Neuronal stem cell (in vitro differentiated cells): Measurements from ENCODE around the gene FOXP1.

ENCODE experiments used
- DNase-seq: peaks from one replicate; pipeline ENCODE4 v3.0.0-alpha.2; 2013; ENCODE audit warnings: low spot score
- H2AFZ ChIP-seq: one replicate; pipeline ENCODE4 v1.6.1; 2013; ENCODE audit warnings: mild to moderate bottlenecking, low read length, inconsistent platforms
- H2AK5ac ChIP-seq: 2 replicates; pipeline ENCODE4 v1.6.1; 2013; ENCODE audit warnings: low read depth, mild to moderate bottlenecking, inconsistent platforms, low read length, moderate library complexity, mixed read lengths
- H2BK120ac ChIP-seq: 2 replicates; pipeline ENCODE4 v1.6.1; 2013; ENCODE audit warnings: low read depth, mild to moderate bottlenecking, inconsistent platforms, low read length, moderate library complexity, mixed read lengths
- H2BK12ac ChIP-seq: one replicate; pipeline ENCODE4 v1.6.1; 2013; ENCODE audit warnings: low read length, inconsistent platforms
- H2BK15ac ChIP-seq: 2 replicates; pipeline ENCODE4 v1.6.1; 2013; ENCODE audit warnings: mild to moderate bottlenecking, low read length, inconsistent platforms, mixed read lengths
- H2BK5ac ChIP-seq: one replicate; pipeline ENCODE4 v1.6.1; 2013; ENCODE audit warnings: inconsistent platforms, mild to moderate bottlenecking, low read length, moderate library complexity
- H3K14ac ChIP-seq: one replicate; pipeline ENCODE4 v1.6.1; 2013; ENCODE audit warnings: low read length, inconsistent platforms
- H3K18ac ChIP-seq: 2 replicates; pipeline ENCODE4 v1.6.1; 2013; ENCODE audit warnings: low read length, inconsistent platforms
- H3K23ac ChIP-seq: 2 replicates; pipeline ENCODE4 v1.6.1; 2013; ENCODE audit warnings: low read depth, mild to moderate bottlenecking, mixed read lengths, low read length, inconsistent platforms; ENCODE audit not compliant: poor library complexity
- H3K27ac ChIP-seq: replicated peaks from 3 replicates; pipeline ENCODE4 v1.5.1; 2013; ENCODE audit warnings: low read length, inconsistent platforms
- H3K27me3 ChIP-seq, 3 experiments: 2 replicates each; pipeline ENCODE4 v1.6.1; 2013; ENCODE audit warnings: low read length in 3 of 3, mild to moderate bottlenecking in 2 of 3, inconsistent platforms in 1 of 3, low read depth in 1 of 3, mixed read lengths in 1 of 3, moderate library complexity in 1 of 3; ENCODE audit not compliant: control insufficient read depth in 3 of 3, insufficient read depth in 3 of 3
- H3K36me3 ChIP-seq, 2 donors: replicated peaks in 1 of 2; 2 replicates each; pipeline ENCODE4 v1.6.1; 2013; ENCODE audit warnings: low read length in 2 of 2; ENCODE audit not compliant: control insufficient read depth in 2 of 2, insufficient read depth in 2 of 2
- H3K4ac ChIP-seq: 2 replicates; pipeline ENCODE4 v1.6.1; 2013; ENCODE audit warnings: inconsistent platforms, mild to moderate bottlenecking, low read length, moderate library complexity
- H3K4me1 ChIP-seq, 2 donors: 1 replicate in 1 of 2; 2 replicates in 1 of 2; pipeline ENCODE4 v1.6.1; 2013; ENCODE audit warnings: low read length in 2 of 2, low read depth in 1 of 2; ENCODE audit not compliant: control insufficient read depth in 2 of 2, insufficient read depth in 1 of 2
- H3K4me2 ChIP-seq: one replicate; pipeline ENCODE4 v1.6.1; 2013; ENCODE audit warnings: mild to moderate bottlenecking, low read length, inconsistent platforms; ENCODE audit not compliant: insufficient read depth, poor library complexity, severe bottlenecking
- H3K4me3 ChIP-seq, 2 donors: 2 replicates each; pipeline ENCODE4 v1.5.1; 2013; ENCODE audit warnings: low read length in 2 of 2, mild to moderate bottlenecking in 2 of 2, inconsistent platforms in 1 of 2, moderate library complexity in 1 of 2
- H3K79me1 ChIP-seq: one replicate; pipeline ENCODE4 v1.6.1; 2013; ENCODE audit warnings: low read depth, mild to moderate bottlenecking, inconsistent platforms, low read length, moderate library complexity
- H3K9ac ChIP-seq: one replicate; pipeline ENCODE4 v1.6.1; 2013; ENCODE audit warnings: mild to moderate bottlenecking, low read depth, low read length, inconsistent platforms; ENCODE audit not compliant: poor library complexity
- H3K9me3 ChIP-seq, 2 donors: replicated peaks in 1 of 2; 2 replicates each; pipeline versions ENCODE3 to v1.6.1; 2013; ENCODE audit warnings: low read length in 2 of 2, mild to moderate bottlenecking in 2 of 2, inconsistent platforms in 1 of 2, low read depth in 1 of 2, mixed read lengths in 1 of 2, moderate library complexity in 1 of 2; ENCODE audit not compliant: control insufficient read depth in 2 of 2, insufficient read depth in 1 of 2
- H4K8ac ChIP-seq: one replicate; pipeline ENCODE4 v1.6.1; 2013; ENCODE audit warnings: low read depth, mild to moderate bottlenecking, inconsistent platforms, low read length, moderate library complexity
- H4K91ac ChIP-seq: one replicate; pipeline ENCODE4 v1.6.1; 2013; ENCODE audit warnings: low read length, low read depth, mild to moderate bottlenecking, inconsistent platforms; ENCODE audit not compliant: poor library complexity
- WGBS, 2 donors: extraction: QIAGEN DNeasy Blood & Tissue Kit; methylation state at CpG; one replicate each; pipeline ENCODE4 v1.1.7; 2013; ENCODE audit warnings: missing lambda C conversion rate in 2 of 2, mixed read lengths in 1 of 2; ENCODE audit not compliant: insufficient read length in 2 of 2, insufficient replicate concordance in 1 of 2; ENCODE audit errors: extremely low coverage in 2 of 2; 5-methylcytosine and 5-hydroxymethylcytosine counted together

The FOXP1 gene

GRCh38 chr3:71095511-71096291, 487.8 kb downstream of the FOXP1 start:
- no peak overlapping the region for H3K27ac ChIP-seq
- H3K4me2 ChIP-seq = no peak overlapping the region
- H3K23ac ChIP-seq = no peak overlapping the region
- H3K4me3 ChIP-seq = no peak overlapping the region
- no peak overlapping the region for H2BK12ac ChIP-seq
- no peak overlapping the region for H4K91ac ChIP-seq
- H3K14ac ChIP-seq = no peak overlapping the region
- H2BK5ac ChIP-seq = no peak overlapping the region
- peaks cover under 1 to 7% of the 10 kb centered on the region in 2 donors for H3K4me1 ChIP-seq
- H3K4ac ChIP-seq = no peak overlapping the region
- no peak overlapping the region for H2BK15ac ChIP-seq
- no peak overlapping the region for H2AK5ac ChIP-seq
- H3K36me3 ChIP-seq = peaks cover 0 to 3% of the 10 kb centered on the region in 2 donors
- H3K18ac ChIP-seq = no peak overlapping the region
- no peak for DNase-seq
- H3K27me3 ChIP-seq = no peaks in the 10 kb centered on the region
- no CpG with 5 or more reads among the region's 1 CpG for WGBS, 2 donors
- H3K9me3 ChIP-seq = no peaks in the 10 kb centered on the region
- H4K8ac ChIP-seq = no peak overlapping the region
- no peak overlapping the region for H2BK120ac ChIP-seq
- H3K9ac ChIP-seq = no peak overlapping the region
- H2AFZ ChIP-seq = no peak overlapping the region
- no peaks in the 10 kb centered on the region for H3K79me1 ChIP-seq

- H2AK5ac ChIP-seq = no peak overlapping the region
- no peak for DNase-seq
- H3K27ac ChIP-seq = no peak overlapping the region
- no peak overlapping the region for H2BK12ac ChIP-seq
- no peak overlapping the region for H2BK5ac ChIP-seq
- H3K18ac ChIP-seq = no peak overlapping the region
- peaks cover 0 to 3% of the 10 kb centered on the region in 2 donors for H3K36me3 ChIP-seq
- no peaks in the 10 kb centered on the region for H3K4me1 ChIP-seq
- no peak overlapping the region for H3K23ac ChIP-seq
- H2AFZ ChIP-seq = no peak overlapping the region
- H3K79me1 ChIP-seq = no peaks in the 10 kb centered on the region
- H2BK120ac ChIP-seq = no peak overlapping the region
- H3K14ac ChIP-seq = no peak overlapping the region
- H2BK15ac ChIP-seq = no peak overlapping the region
- WGBS, 2 donors = no CpG with 5 or more reads among the region's 5 CpGs
- no peak overlapping the region for H3K4ac ChIP-seq
- no peaks in the 10 kb centered on the region for H3K9me3 ChIP-seq
- H3K4me3 ChIP-seq = no peak overlapping the region
- H3K27me3 ChIP-seq = no peaks in the 10 kb centered on the region
- H4K91ac ChIP-seq = no peak overlapping the region
- no peak overlapping the region for H3K9ac ChIP-seq
- no peak overlapping the region for H3K4me2 ChIP-seq
- no peak overlapping the region for H4K8ac ChIP-seq
Observed at GRCh38 chr3:71094658-71095209, 488.8 kb downstream of the FOXP1 start.

GRCh38 chr3:71092665-71093064, 490.9 kb downstream of the FOXP1 start:
- H4K8ac ChIP-seq = no peak overlapping the region
- no peak overlapping the region for H2BK15ac ChIP-seq
- H3K79me1 ChIP-seq = no peaks in the 10 kb centered on the region
- H3K4me2 ChIP-seq = no peak overlapping the region
- no peaks in the 10 kb centered on the region for H3K4me1 ChIP-seq
- no peak overlapping the region for H4K91ac ChIP-seq
- no peak overlapping the region for H2BK12ac ChIP-seq
- H2BK5ac ChIP-seq = no peak overlapping the region
- no peak overlapping the region for H3K18ac ChIP-seq
- H3K27me3 ChIP-seq = no peaks in the 10 kb centered on the region
- no peak overlapping the region for H2AK5ac ChIP-seq
- H3K9ac ChIP-seq = no peak overlapping the region
- H3K9me3 ChIP-seq = no peaks in the 10 kb centered on the region
- H2AFZ ChIP-seq = no peak overlapping the region
- H3K27ac ChIP-seq = no peak overlapping the region
- DNase-seq = no peak
- H3K4me3 ChIP-seq = no peak overlapping the region
- H3K23ac ChIP-seq = no peak overlapping the region
- no CpG with 5 or more reads among the region's 4 CpGs for WGBS, 2 donors
- no peak overlapping the region for H3K4ac ChIP-seq
- H2BK120ac ChIP-seq = no peak overlapping the region
- H3K36me3 ChIP-seq = peaks cover 0 to 3% of the 10 kb centered on the region in 2 donors
- no peak overlapping the region for H3K14ac ChIP-seq

GRCh38 chr3:71090207-71090606, 493.3 kb downstream of the FOXP1 start:
- no peaks in the 10 kb centered on the region for H3K9me3 ChIP-seq
- H2BK5ac ChIP-seq = no peak overlapping the region
- no peak for DNase-seq
- no peaks in the 10 kb centered on the region for H3K27me3 ChIP-seq
- no peak overlapping the region for H2BK12ac ChIP-seq
- no peak overlapping the region for H2AK5ac ChIP-seq
- H3K4me1 ChIP-seq = peaks cover 0 to 6% of the 10 kb centered on the region in 2 donors
- no peak overlapping the region for H3K23ac ChIP-seq
- no peaks in the 10 kb centered on the region for H3K79me1 ChIP-seq
- no peak overlapping the region for H2AFZ ChIP-seq
- no peak overlapping the region for H4K8ac ChIP-seq
- no peak overlapping the region for H3K4ac ChIP-seq
- H3K36me3 ChIP-seq = peaks cover 0 to 3% of the 10 kb centered on the region in 2 donors
- no peak overlapping the region for H3K14ac ChIP-seq
- no peak overlapping the region for H3K9ac ChIP-seq
- no peak overlapping the region for H4K91ac ChIP-seq
- no peak overlapping the region for H2BK120ac ChIP-seq
- no peak overlapping the region for H2BK15ac ChIP-seq
- H3K4me2 ChIP-seq = no peak overlapping the region
- H3K18ac ChIP-seq = no peak overlapping the region
- no peak overlapping the region for H3K27ac ChIP-seq
- WGBS, 2 donors = 100% methylated on average over 1 of the region's 3 CpGs
- no peak overlapping the region for H3K4me3 ChIP-seq
